Measurements from ENCODE around the gene HFE.

DNA sequence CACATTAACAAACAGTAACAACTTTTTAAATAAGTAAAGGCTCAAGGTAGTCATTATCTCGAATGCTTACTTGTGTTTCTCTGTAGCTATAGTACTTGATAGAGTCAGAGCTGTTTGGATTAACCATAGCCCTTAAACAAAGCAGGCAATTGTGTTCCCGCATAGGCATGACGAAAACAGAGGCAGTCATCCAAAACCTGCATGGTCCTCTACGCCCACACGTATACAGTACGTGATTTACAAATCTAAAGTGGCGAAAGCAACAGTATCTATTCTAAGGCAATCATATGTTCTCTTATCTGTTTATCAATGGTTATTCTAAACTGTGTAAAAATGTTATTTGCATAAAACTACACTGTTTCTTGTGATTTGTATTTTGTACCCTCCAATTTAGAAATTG lies 31.8 kb downstream of the HFE start:
- TF ChIP-seq, protein P1, sequence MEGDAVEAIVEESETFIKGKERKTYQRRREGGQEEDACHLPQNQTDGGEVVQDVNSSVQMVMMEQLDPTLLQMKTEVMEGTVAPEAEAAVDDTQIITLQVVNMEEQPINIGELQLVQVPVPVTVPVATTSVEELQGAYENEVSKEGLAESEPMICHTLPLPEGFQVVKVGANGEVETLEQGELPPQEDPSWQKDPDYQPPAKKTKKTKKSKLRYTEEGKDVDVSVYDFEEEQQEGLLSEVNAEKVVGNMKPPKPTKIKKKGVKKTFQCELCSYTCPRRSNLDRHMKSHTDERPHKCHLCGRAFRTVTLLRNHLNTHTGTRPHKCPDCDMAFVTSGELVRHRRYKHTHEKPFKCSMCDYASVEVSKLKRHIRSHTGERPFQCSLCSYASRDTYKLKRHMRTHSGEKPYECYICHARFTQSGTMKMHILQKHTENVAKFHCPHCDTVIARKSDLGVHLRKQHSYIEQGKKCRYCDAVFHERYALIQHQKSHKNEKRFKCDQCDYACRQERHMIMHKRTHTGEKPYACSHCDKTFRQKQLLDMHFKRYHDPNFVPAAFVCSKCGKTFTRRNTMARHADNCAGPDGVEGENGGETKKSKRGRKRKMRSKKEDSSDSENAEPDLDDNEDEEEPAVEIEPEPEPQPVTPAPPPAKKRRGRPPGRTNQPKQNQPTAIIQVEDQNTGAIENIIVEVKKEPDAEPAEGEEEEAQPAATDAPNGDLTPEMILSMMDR (conservative IDR thresholded peaks at IDR 0.05 in 1 of 2, IDR thresholded peaks at IDR 0.05 in 1 of 2; ENCODE audit: low read depth in 1 of 2, low read length in 2 of 2) = no peak
- no peak for TF ChIP-seq EZH2 (IDR thresholded peaks at IDR 0.05; ENCODE audit: low read length, missing control alignments)

All from fibroblast of lung (primary cell).